Right ventricle myocardium superior (tissue), 1 donor: Measurements from ENCODE around the gene NRL. TPM values are rescaled to one million over a fixed set of nuclear protein-coding genes. Genes with fewer than 3 reads are reported as not detected.

Experiments used
- ATAC-seq: fragments of 200-7000 bp; cut with Tn5 transposase; one replicate; pipeline ENCODE4 v1.9.1; 2020; ENCODE audit warnings: mild to moderate bottlenecking; ENCODE audit not compliant: poor library complexity
- DNase-seq: peaks from one replicate; pipeline ENCODE4 v3.0.0-alpha.2; 2020
- intact Hi-C: fragments of 100-400 bp; cut with DNase I; formaldehyde crosslinking; loops from one replicate; pipeline ENCODE4 v1.11.2; 2022
- total RNA-seq: library from RNA; stranded (reverse); fragmentation: NEBNext Ultra II Directional; extraction: Animal tissue kit (Norgen Biotek cat#: 25700); gene quantifications from one replicate; pipeline ENCODE4 v1.2.1, GENCODE V29; 2021
- donor health status: DM: no; HTN: yes; CAD: no; lungs with severe emphysema.

The NRL gene
- total RNA-seq, 1 donor from 2014 or later = 0.75 TPM

GRCh38 chr14:24063263-24063836 lies 51.4 kb downstream of the NRL start:
- DNase-seq (no peak), ATAC-seq (no peak)
- intact Hi-C loops = no loop called here

DNA sequence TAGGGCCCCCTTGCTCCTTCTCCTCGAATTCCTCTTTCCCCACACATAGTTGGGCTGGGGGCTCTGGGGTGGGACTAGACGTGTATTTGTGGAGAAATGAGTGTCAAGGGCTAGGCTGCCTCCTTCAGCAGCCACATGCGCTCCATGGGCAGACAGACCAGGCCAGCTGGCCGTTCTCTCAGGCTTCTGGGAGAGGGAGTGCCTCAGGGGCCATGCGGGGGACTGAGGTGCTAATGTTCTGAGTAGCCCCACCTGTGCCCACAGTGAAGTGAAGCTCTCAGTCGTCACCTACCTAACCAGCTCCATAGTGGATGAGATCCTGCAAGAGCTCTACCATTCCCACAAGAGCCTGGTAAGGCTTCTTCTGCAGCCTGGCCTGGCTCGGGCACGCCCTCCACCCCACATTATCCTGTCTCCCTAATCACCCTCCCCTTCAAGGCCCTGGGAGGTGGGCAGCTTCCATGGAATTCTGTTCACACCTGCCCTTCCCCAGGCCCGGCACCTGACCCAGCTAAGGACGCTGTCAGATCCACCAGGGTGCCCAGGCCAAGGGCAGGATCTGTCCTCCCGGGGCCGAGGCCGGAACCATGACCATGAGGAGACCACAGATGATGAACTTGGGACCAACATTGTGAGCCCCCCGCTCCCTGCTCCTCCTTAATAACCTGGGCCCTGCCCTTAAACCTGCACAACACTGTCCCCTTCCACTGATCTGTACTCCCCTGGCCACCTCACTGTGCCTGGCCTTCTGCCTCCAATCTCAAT lies 52.4 kb downstream of the NRL start:
- no peak for DNase-seq
- intact Hi-C loops = no loop called here

DNA sequence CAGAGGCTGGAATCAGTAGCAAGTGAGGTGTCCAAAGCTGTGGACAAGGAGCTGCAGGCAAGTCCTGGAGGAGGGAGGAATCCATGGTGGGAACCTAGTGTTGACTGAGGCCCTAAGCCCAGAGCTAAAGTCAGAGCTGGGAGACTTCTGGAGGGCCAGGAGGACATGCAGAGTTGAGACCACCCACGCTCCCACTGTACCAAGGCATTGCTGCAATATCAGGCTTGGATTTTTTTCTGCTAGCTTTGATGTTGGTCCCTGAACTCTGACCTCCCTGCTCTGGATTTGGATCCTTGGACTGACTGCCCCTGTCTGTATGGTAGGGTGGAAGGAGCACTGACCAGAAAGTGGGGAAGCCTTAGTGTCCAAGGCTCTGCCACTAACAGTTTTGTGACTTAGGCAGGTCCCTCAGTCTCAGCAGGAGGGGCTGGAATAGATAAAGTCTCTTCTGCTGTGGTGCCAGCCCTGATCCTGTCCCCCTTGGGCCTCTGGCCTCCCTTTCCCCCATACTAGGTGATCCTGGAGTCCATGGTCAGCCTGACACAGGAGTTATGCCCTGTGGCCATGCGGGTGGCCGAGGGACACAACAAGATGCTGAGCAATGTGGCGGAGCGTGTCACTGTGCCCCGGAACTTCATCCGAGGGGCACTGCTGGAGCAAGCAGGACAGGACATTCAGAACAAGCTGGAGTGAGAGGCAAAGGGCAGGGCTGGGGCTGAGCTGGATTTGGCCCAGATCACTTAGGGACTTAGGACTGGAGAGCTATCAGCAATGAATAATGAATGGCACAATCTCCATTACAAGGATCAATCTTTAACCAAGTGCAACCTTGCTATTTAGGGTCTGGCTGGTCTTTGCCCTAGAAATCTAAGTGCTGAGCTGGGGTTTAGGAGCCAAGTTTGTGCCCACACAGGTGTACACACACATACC lies 53.5 kb downstream of the NRL start:
- DNase-seq = no peak
- intact Hi-C loops = no loop called here
- ATAC-seq = no peak

More for the DNA sequence above, 52.4 kb downstream of the NRL start:
- ATAC-seq = no peak

- ATAC-seq (no peak), DNase-seq (no peak)
- intact Hi-C loops = no loop called here
Observed at GRCh38 chr14:24060443-24060842, 54.3 kb downstream of the NRL start.

GRCh38 chr14:24059841-24060388 lies 54.8 kb downstream of the NRL start:
- intact Hi-C loops = loop anchor here (5.0 kb wide), 2 partner anchors 32 to 47 kb away; partner anchors contain the start of gene PCK2
- no peak for ATAC-seq
- peak; percentile 40 for DNase-seq

- ATAC-seq (no peak), DNase-seq (peak; percentile 36)
- intact Hi-C loops = loop anchor here (5.0 kb wide), 2 partner anchors 33 to 48 kb away; partner anchors contain the start of gene PCK2
Observed at GRCh38 chr14:24058951-24059475, 55.7 kb downstream of the NRL start.

GRCh38 chr14:24058260-24058950 lies 56.3 kb downstream of the NRL start:
- DNase-seq = peak; percentile 58

GRCh38 chr14:24057867-24058259 lies 56.9 kb downstream of the NRL start:
- DNase-seq = no peak
- no peak for ATAC-seq
- intact Hi-C loops = loop anchor here (5.0 kb wide), 2 partner anchors 34 to 49 kb away; partner anchors contain the start of gene PCK2

More at GRCh38 chr14:24058260-24058950, 56.3 kb downstream of the NRL start:
- peak; percentile 93 for ATAC-seq
- intact Hi-C loops = loop anchor here (5.0 kb wide), 2 partner anchors 34 to 49 kb away; partner anchors contain the start of gene PCK2

- intact Hi-C loops = loop anchor here (5.0 kb wide), 2 partner anchors 35 to 50 kb away; partner anchors contain the start of gene PCK2
- no peak for ATAC-seq
- DNase-seq = no peak
Observed at GRCh38 chr14:24057271-24057670, 57.5 kb downstream of the NRL start.

GRCh38 chr14:24056800-24057184 lies 58.0 kb downstream of the NRL start:
- no peak for ATAC-seq
- intact Hi-C loops = loop anchor here (5.0 kb wide), 2 partner anchors 36 to 51 kb away; partner anchors contain the start of gene PCK2

DNA sequence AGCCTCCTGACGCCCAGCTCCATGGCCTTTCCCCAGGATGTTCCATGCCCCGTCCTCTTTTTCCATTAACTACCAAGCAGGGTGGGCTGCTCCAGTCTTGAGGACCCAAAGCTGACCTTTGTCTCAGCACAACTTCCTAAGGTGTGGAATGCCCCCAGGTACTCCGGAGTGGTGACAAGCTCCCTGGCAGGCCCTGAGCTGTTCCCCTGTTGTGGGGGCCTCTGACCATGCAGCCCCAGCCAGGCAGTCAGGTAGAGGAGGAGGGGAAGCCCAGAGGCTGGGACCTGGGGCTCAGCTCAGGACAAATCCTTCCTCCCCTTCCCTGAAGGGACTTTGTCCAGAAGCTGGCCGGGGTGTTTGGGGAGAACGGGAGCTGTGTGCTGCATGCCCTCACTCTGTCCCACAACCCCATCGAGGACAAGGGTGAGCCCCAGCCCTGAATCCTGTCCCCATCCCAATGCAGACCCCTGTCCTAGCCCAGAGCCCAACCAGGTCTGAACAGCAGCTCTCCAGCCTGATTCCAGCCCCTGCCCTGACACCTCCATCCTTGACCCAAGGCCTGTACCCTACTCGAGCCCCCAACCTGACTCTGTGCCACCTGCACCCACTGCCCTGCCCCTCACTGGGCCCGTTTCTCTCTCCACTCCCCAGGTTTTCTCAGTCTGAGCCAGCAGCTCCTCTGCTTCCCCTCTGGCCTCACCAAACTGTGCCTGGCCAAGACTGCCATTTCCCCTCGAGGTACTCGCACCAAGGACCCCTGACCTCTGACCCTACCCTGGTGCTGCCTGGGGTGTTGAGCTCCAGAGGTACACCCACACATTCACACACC lies 58.6 kb downstream of the NRL start:
- intact Hi-C loops = loop anchor here (5.0 kb wide), 2 partner anchors 36 to 51 kb away; partner anchors contain the start of gene PCK2
- DNase-seq (no peak), ATAC-seq (no peak)

More at GRCh38 chr14:24056800-24057184, 58.0 kb downstream of the NRL start:
- no peak for DNase-seq

- no peak for ATAC-seq
- no peak for DNase-seq
- intact Hi-C loops = loop anchor here (5.0 kb wide), 2 partner anchors 38 to 53 kb away; partner anchors contain the start of gene PCK2
Observed at GRCh38 chr14:24054646-24055045, 60.1 kb downstream of the NRL start.

DNA sequence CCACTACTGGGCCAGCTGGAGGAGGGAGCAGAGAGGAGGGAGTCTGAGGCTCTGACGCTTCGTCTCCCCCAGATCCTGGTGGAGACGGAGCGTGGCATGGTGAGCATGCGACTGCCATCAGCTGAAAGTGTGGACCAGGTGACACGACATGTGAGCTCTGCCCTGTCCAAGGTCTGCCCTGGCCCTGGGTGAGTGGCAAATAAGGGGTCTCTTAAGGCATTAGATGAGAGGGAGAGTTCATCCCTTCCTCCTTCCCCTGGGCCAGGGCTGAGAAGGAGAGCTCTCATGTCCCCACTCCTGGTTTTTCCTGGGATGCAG lies 60.5 kb downstream of the NRL start:
- intact Hi-C loops = no loop called here
- DNase-seq (no peak), ATAC-seq (no peak)

GRCh38 chr14:24053548-24054323 lies 61.0 kb downstream of the NRL start:
- no peak for ATAC-seq
- no peak for DNase-seq
- intact Hi-C loops = no loop called here

GRCh38 chr14:24052656-24053547 lies 61.8 kb downstream of the NRL start:
- ATAC-seq = no peak
- intact Hi-C loops = no loop called here

More at GRCh38 chr14:24052656-24053547, 61.8 kb downstream of the NRL start:
- DNase-seq = no peak
